Osteocyte (in vitro differentiated cells): Measurements from ENCODE around the gene TEX19. TPM values are rescaled to one million over a fixed set of nuclear protein-coding genes. Genes with fewer than 3 reads are reported as not detected.

ENCODE experiments used
- DNase-seq: peaks from one replicate; pipeline ENCODE4 v3.0.0; 2021; ENCODE audit warnings: mixed read lengths; ENCODE audit not compliant: unreplicated experiment; ENCODE audit errors: extremely low spot score
- H3K27ac Mint-ChIP-seq: one replicate; pipeline ENCODE4 v1.8.0; 2021; ENCODE audit warnings: mild to moderate bottlenecking, mixed read lengths; ENCODE audit not compliant: unreplicated experiment
- H3K27me3 Mint-ChIP-seq: one replicate; pipeline ENCODE4 v1.8.0; 2021; ENCODE audit warnings: mixed read lengths; ENCODE audit not compliant: unreplicated experiment
- H3K36me3 Mint-ChIP-seq: one replicate; pipeline ENCODE4 v1.8.0; 2021; ENCODE audit warnings: mixed read lengths; ENCODE audit not compliant: unreplicated experiment
- H3K4me1 Mint-ChIP-seq: one replicate; pipeline ENCODE4 v1.8.0; 2021; ENCODE audit warnings: mixed read lengths; ENCODE audit not compliant: unreplicated experiment
- H3K4me3 Mint-ChIP-seq: one replicate; pipeline ENCODE4 v1.8.0; 2021; ENCODE audit warnings: mild to moderate bottlenecking, moderate library complexity, mixed read lengths; ENCODE audit not compliant: unreplicated experiment
- H3K9me3 Mint-ChIP-seq: one replicate; pipeline ENCODE4 v1.8.0; 2021; ENCODE audit warnings: mixed read lengths; ENCODE audit not compliant: unreplicated experiment
- total RNA-seq: library from RNA; stranded (reverse); gene quantifications from 2 replicates; pipeline ENCODE4 v1.2.1, GENCODE V29; 2021
- TF ChIP-seq, protein P1 (sequence below): fragments of 200-600 bp; sonication (generic); IDR thresholded peaks from 2 replicates; pipeline ENCODE4 v1.5.0; 2021; ENCODE audit warnings: antibody characterized with exemption, mild to moderate bottlenecking, moderate library complexity

TEX19 gene
- total RNA-seq, 1 donor from 2014 or later: not detected

DNA sequence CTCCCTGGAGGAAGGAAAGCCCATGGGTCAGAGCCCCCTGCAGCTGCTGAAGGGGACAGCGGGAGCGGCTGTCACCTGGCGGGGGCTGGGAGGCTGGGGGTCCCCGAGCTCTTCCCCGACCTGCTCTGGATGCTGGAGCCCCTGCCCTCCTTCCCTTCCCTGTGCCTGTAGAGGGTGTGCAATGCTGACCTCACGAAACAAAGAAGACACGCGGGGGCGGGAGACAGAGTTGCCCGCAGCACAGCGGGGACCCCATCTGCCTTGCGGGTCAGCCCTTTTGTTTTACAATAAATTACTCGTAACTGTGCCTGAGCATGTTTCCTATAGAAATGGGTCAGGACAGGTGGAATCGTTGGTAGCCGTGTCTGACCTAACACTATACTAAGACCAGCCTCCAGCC, 31.8 kb upstream of the TEX19 start:
- Mint-ChIP-seq H3K4me3 (no peak overlapping the region), H3K4me1 (peaks cover 28% of the 10 kb centered on the region), H3K27me3 (peaks cover 3% of the 10 kb centered on the region), H3K9me3 (no peaks in the 10 kb centered on the region), H3K36me3 (no peaks in the 10 kb centered on the region), H3K27ac (no peak overlapping the region)
- TF ChIP-seq, protein P1, sequence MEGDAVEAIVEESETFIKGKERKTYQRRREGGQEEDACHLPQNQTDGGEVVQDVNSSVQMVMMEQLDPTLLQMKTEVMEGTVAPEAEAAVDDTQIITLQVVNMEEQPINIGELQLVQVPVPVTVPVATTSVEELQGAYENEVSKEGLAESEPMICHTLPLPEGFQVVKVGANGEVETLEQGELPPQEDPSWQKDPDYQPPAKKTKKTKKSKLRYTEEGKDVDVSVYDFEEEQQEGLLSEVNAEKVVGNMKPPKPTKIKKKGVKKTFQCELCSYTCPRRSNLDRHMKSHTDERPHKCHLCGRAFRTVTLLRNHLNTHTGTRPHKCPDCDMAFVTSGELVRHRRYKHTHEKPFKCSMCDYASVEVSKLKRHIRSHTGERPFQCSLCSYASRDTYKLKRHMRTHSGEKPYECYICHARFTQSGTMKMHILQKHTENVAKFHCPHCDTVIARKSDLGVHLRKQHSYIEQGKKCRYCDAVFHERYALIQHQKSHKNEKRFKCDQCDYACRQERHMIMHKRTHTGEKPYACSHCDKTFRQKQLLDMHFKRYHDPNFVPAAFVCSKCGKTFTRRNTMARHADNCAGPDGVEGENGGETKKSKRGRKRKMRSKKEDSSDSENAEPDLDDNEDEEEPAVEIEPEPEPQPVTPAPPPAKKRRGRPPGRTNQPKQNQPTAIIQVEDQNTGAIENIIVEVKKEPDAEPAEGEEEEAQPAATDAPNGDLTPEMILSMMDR: no peak
- no peak for DNase-seq

DNA sequence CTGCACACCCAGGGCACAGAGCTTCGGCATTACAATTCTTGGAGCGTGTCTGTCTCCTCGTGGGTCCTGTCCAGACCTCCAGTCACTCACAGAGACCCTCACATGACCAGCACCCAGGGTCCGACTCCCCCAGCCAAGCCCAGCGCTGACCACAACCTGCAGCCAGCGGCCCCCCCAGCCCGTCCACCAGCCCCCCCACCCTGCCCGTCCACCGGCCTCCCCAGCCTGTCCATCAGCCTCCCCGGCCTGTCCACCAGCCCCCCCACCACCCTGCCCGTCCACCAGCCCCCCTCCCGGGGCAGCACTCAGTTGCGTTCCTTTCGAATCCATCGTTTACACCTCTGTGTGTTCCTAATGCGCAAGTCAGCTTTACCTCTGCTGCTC, 31.3 kb upstream of the TEX19 start:
- H3K4me1 Mint-ChIP-seq: peaks cover 30% of the 10 kb centered on the region
- peaks cover 3% of the 10 kb centered on the region for H3K27me3 Mint-ChIP-seq
- H3K9me3 Mint-ChIP-seq: no peaks in the 10 kb centered on the region
- no peaks in the 10 kb centered on the region for H3K36me3 Mint-ChIP-seq
- no peak overlapping the region for H3K4me3 Mint-ChIP-seq
- TF ChIP-seq, protein P1: no peak
- no peak overlapping the region for H3K27ac Mint-ChIP-seq
- DNase-seq: no peak

- no peak for DNase-seq
- H3K9me3 Mint-ChIP-seq: no peaks in the 10 kb centered on the region
- TF ChIP-seq, protein P1: no peak
- H3K4me3 Mint-ChIP-seq: no peak overlapping the region
- peaks cover 33% of the 10 kb centered on the region for H3K4me1 Mint-ChIP-seq
- H3K27ac Mint-ChIP-seq: no peak overlapping the region
- no peaks in the 10 kb centered on the region for H3K36me3 Mint-ChIP-seq
- peaks cover 3% of the 10 kb centered on the region for H3K27me3 Mint-ChIP-seq
These were observed 30.7 kb upstream of the TEX19 start for GRCh38 chr17:82328141-82328993.

- no peaks in the 10 kb centered on the region for H3K36me3 Mint-ChIP-seq
- no peaks in the 10 kb centered on the region for H3K9me3 Mint-ChIP-seq
- H3K4me3 Mint-ChIP-seq: no peak overlapping the region
- H3K27me3 Mint-ChIP-seq: peaks cover 3% of the 10 kb centered on the region
- TF ChIP-seq, protein P1: no peak
- H3K27ac Mint-ChIP-seq: no peak overlapping the region
- H3K4me1 Mint-ChIP-seq: peaks cover 35% of the 10 kb centered on the region
- DNase-seq: no peak
These were observed 30.0 kb upstream of the TEX19 start for GRCh38 chr17:82328994-82329507.

- Mint-ChIP-seq H3K9me3 (no peaks in the 10 kb centered on the region), H3K27ac (no peak overlapping the region), H3K27me3 (peaks cover 3% of the 10 kb centered on the region), H3K4me3 (no peak overlapping the region), H3K4me1 (peaks cover 41% of the 10 kb centered on the region), H3K36me3 (no peaks in the 10 kb centered on the region)
- no peak for DNase-seq
- TF ChIP-seq, protein P1: no peak
These were observed 29.2 kb upstream of the TEX19 start for GRCh38 chr17:82329683-82330321.
